Activated B cell treated with CpG ODN at 0.5 μM for 24 hours (primary cell): ENCODE measurements around the gene THSD4. TPM values are rescaled to one million over a fixed set of nuclear protein-coding genes. Genes with fewer than 3 reads are reported as not detected.

Experiments
- ATAC-seq: fragments of 200-7000 bp; cut with Tn5 transposase; one replicate; pipeline ENCODE4 v1.10.0; 2021; ENCODE audit warnings: low read depth, mild to moderate bottlenecking, moderate library complexity
- CTCF ChIA-PET: fragments of 350-600 bp; sonication (Branson Sonifier 250); formaldehyde crosslinking; loops from one replicate; lab custom pipeline; 2021; ENCODE audit warnings: antibody characterized with exemption; lab: Charles Lee
- POLR2A ChIA-PET: fragments of 350-600 bp; sonication (Branson Sonifier 250); formaldehyde crosslinking; loops from one replicate; lab custom pipeline; 2021; ENCODE audit warnings: antibody characterized with exemption; lab: Charles Lee
- DNase-seq: peaks from one replicate; pipeline ENCODE4 v3.0.0; 2022
- H3K27ac Mint-ChIP-seq: one replicate; pipeline ENCODE4 v1.8.0; 2020; ENCODE audit warnings: mixed read lengths
- H3K27me3 Mint-ChIP-seq: one replicate; pipeline ENCODE4 v1.8.0; 2021; ENCODE audit warnings: mixed read lengths
- H3K36me3 Mint-ChIP-seq: one replicate; pipeline ENCODE4 v1.8.0; 2021; ENCODE audit warnings: low read depth, mixed read lengths
- H3K4me1 Mint-ChIP-seq: one replicate; pipeline ENCODE4 v1.8.0; 2021; ENCODE audit warnings: mixed read lengths
- H3K4me3 Mint-ChIP-seq: one replicate; pipeline ENCODE4 v1.8.0; 2020; ENCODE audit warnings: mild to moderate bottlenecking, mixed read lengths
- H3K9me3 Mint-ChIP-seq: one replicate; pipeline ENCODE4 v1.8.0; 2020; ENCODE audit warnings: mixed read lengths
- CTCF ChIP-seq: fragments of 200-600 bp; IDR thresholded peaks from one replicate; pipeline ENCODE4 v1.8.0; 2022; ENCODE audit warnings: antibody characterized with exemption, mild to moderate bottlenecking
- intact Hi-C: fragments of 100-400 bp; cut with micrococcal nuclease; formaldehyde crosslinking; loops from one replicate; pipeline ENCODE4 v1.15.1; 2024
- total RNA-seq: library from RNA; stranded (reverse); gene quantifications from 2 replicates; pipeline ENCODE4 v1.2.3, GENCODE V29; 2022

Gene THSD4
- total RNA-seq, 1 donor from 2014 or later, result not detected

- Mint-ChIP-seq H3K4me3 (peak overlapping the region; percentile 58), H3K27me3 (peaks cover 42% of the 10 kb centered on the region), H3K36me3 (no peaks in the 10 kb centered on the region), H3K9me3 (no peaks in the 10 kb centered on the region), H3K4me1 (peaks cover 9% of the 10 kb centered on the region), H3K27ac (no peak overlapping the region)
- intact Hi-C loops, result no loop called here
- ChIA-PET POLR2A (no interaction called here), CTCF (no interaction called here)
- DNase-seq (no peak), ATAC-seq (no peak)
- no peak for TF ChIP-seq CTCF
Measured at GRCh38 chr15:71115567-71116351, 488 bp downstream of the THSD4 start.

- Mint-ChIP-seq H3K27ac (no peak overlapping the region), H3K4me3 (peak overlapping the region; percentile 29), H3K4me1 (peaks cover 9% of the 10 kb centered on the region), H3K9me3 (no peaks in the 10 kb centered on the region), H3K27me3 (peaks cover 42% of the 10 kb centered on the region), H3K36me3 (no peaks in the 10 kb centered on the region)
- intact Hi-C loops, result no loop called here
- no peak for TF ChIP-seq CTCF
- ChIA-PET POLR2A (no interaction called here), CTCF (no interaction called here)
- DNase-seq (no peak), ATAC-seq (no peak)
Measured at GRCh38 chr15:71116366-71116765, 1.1 kb downstream of the THSD4 start.

DNA sequence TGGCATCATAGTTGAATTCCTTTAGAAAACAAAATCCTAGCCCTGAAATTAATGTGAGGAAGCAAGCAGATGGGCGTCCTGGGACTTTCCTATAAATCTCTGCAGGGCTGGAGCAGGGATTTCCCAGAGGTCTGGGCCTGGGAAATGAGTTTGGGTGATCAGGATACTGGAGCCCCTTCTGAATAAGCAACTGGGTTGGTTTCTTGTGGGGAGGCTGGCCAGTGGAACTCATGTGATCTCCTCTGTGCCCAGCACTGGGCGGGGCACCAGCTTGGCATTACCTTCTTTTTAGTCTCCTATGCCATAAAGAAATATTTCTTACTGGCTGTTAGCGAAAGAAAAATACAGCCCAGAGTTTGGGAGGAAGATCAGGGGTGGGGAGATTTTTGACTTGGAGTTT lies 1.7 kb downstream of the THSD4 start:
- Mint-ChIP-seq H3K36me3 (no peaks in the 10 kb centered on the region), H3K4me3 (no peak overlapping the region), H3K27ac (no peak overlapping the region), H3K4me1 (peaks cover 9% of the 10 kb centered on the region), H3K9me3 (no peaks in the 10 kb centered on the region), H3K27me3 (peaks cover 43% of the 10 kb centered on the region)
- no peak for TF ChIP-seq CTCF
- no peak for ATAC-seq
- ChIA-PET CTCF (no interaction called here), POLR2A (no interaction called here)
- intact Hi-C loops, result no loop called here
- no peak for DNase-seq

- intact Hi-C loops, result no loop called here
Measured at GRCh38 chr15:71117714-71118305, 2.5 kb downstream of the THSD4 start.

More at GRCh38 chr15:71117714-71118305, 2.5 kb downstream of the THSD4 start:
- ChIA-PET CTCF (no interaction called here), POLR2A (no interaction called here)
- H3K4me1 Mint-ChIP-seq, result peaks cover 9% of the 10 kb centered on the region
- no peak overlapping the region for H3K27ac Mint-ChIP-seq
- no peak overlapping the region for H3K4me3 Mint-ChIP-seq
- DNase-seq, result no peak
- H3K9me3 Mint-ChIP-seq, result no peaks in the 10 kb centered on the region
- ATAC-seq, result no peak
- H3K27me3 Mint-ChIP-seq, result peaks cover 45% of the 10 kb centered on the region
- no peak for TF ChIP-seq CTCF
- no peaks in the 10 kb centered on the region for H3K36me3 Mint-ChIP-seq
